ENCODE results near the gene NAALADL2. TPM values are rescaled to one million over a fixed set of nuclear protein-coding genes. Genes with fewer than 3 reads are reported as not detected.
"Not testable (repeated sequence)": the region's sequence is repeated elsewhere in the genome, so short reads cannot be mapped to it uniquely, and the experiment has no call there.

Gene NAALADL2
- total RNA-seq, 3 donors from 2014 or later = 18.4 to 43.9 (median 20.8) TPM

DNA sequence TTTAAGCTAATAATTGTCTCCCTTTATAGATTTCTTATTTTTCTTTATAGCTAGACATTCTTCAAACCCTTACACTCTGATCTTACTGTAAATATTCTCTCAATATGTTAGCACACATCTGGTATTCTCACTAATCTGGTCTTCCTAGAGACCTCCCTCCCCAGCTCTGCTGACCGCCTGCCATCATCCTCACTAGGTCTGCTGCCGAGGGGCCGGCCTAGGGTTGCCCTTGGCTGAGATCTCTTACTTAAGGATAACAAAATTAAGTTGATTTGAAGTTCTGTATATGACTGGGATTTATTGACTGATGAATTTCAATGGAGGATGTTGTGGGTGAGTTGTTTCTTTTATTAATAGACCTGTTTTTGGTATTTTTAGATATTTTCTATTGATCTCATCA is 586.6 kb downstream of the NAALADL2 start:
- TF ChIP-seq, protein P1, sequence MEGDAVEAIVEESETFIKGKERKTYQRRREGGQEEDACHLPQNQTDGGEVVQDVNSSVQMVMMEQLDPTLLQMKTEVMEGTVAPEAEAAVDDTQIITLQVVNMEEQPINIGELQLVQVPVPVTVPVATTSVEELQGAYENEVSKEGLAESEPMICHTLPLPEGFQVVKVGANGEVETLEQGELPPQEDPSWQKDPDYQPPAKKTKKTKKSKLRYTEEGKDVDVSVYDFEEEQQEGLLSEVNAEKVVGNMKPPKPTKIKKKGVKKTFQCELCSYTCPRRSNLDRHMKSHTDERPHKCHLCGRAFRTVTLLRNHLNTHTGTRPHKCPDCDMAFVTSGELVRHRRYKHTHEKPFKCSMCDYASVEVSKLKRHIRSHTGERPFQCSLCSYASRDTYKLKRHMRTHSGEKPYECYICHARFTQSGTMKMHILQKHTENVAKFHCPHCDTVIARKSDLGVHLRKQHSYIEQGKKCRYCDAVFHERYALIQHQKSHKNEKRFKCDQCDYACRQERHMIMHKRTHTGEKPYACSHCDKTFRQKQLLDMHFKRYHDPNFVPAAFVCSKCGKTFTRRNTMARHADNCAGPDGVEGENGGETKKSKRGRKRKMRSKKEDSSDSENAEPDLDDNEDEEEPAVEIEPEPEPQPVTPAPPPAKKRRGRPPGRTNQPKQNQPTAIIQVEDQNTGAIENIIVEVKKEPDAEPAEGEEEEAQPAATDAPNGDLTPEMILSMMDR (IDR thresholded peaks at IDR 0.05) = no peak
- ATAC-seq (no peak), DNase-seq (peak in 1 of 3 donors; percentile 25)
- no peaks in the 10 kb centered on the region for H3K9me3 ChIP-seq
- intact Hi-C loops (cut with DNase I, micrococcal nuclease) = no loop called here
- no peak overlapping the region for H3K4me3 ChIP-seq
- H3K4me1 ChIP-seq (ENCODE audit: low read depth) = no peaks in the 10 kb centered on the region
- H3K36me3 ChIP-seq (ENCODE audit: low read depth) = no peaks in the 10 kb centered on the region

DNA sequence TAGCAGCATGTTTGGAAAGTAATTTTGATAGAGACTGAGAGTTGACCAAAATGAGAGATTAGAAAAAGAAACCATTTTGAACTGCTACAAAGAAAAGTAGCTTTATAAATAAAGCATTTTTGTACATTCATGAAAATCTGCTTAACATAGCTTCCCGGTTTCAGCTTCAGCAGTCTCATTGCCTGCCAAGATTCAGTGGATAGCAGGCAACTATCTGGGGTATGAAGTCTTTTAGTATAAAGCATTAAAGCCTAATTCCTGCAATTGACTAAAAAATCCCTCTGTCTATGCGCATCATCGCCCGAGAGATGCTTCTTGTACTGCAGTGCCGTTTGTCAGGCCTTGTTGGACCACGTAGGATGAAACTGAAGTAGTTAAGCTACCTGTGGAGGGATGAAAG is 588.4 kb downstream of the NAALADL2 start:
- intact Hi-C loops (cut with DNase I, micrococcal nuclease) = no loop called here
- TF ChIP-seq, protein P1 (IDR thresholded peaks at IDR 0.05) = no peak
- Histone ChIP-seq H3K36me3 (ENCODE audit: low read depth) (no peaks in the 10 kb centered on the region), H3K9me3 (no peaks in the 10 kb centered on the region), H3K4me3 (no peak overlapping the region), H3K4me1 (ENCODE audit: low read depth) (no peaks in the 10 kb centered on the region)
- no peak for ATAC-seq
- DNase-seq = no peak

DNA sequence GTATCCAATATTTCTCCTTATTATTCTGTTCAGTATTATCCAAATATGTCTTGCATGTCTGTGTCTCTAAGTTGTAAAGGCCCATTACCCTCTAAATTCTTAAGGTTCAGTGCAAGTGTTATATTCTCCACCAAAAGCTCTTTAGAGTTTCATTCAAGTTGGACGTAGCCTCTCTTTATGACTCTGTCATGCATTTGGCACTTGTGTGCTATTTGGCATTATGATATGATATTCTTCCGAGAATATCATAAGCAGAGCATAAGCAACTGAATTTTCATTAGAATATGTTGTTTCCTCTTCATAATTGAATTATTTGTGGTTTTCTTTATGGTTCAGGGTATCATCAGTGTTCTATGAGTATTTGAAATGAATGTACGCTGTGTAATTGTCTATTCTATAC is 594.2 kb downstream of the NAALADL2 start:
- TF ChIP-seq, protein P1 (IDR thresholded peaks at IDR 0.05) = no peak
- no peaks in the 10 kb centered on the region for H3K36me3 ChIP-seq (ENCODE audit: low read depth)
- no peaks in the 10 kb centered on the region for H3K9me3 ChIP-seq
- no peaks in the 10 kb centered on the region for H3K4me1 ChIP-seq (ENCODE audit: low read depth)
- DNase-seq (no peak), ATAC-seq (no peak)
- H3K4me3 ChIP-seq = no peak overlapping the region
- intact Hi-C loops (cut with DNase I, micrococcal nuclease) = no loop called here

DNA sequence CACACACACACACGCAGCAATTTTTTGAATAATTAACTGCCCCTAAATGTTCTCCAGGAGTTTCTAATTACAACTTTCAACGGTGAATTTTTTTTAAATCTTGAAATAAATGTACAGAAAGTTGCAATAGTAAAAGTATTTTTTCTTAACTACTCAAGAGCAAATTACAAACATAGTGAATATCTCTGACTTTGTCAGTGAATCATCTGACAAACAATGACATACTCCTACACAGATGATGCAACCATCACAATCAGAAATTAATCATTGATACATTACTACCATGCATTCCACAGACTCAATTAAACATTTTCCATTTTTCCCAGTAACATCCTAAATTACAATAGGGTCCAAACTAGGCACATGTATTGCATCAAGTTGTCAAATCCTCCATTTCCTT is 597.3 kb downstream of the NAALADL2 start:
- ATAC-seq (no peak), DNase-seq (no peak)
- Histone ChIP-seq H3K9me3 (peaks cover 10% of the 10 kb centered on the region), H3K4me1 (ENCODE audit: low read depth) (no peaks in the 10 kb centered on the region), H3K4me3 (no peak overlapping the region), H3K36me3 (ENCODE audit: low read depth) (no peaks in the 10 kb centered on the region)
- TF ChIP-seq, protein P1 (IDR thresholded peaks at IDR 0.05) = no peak
- intact Hi-C loops (cut with DNase I, micrococcal nuclease) = no loop called here

DNA sequence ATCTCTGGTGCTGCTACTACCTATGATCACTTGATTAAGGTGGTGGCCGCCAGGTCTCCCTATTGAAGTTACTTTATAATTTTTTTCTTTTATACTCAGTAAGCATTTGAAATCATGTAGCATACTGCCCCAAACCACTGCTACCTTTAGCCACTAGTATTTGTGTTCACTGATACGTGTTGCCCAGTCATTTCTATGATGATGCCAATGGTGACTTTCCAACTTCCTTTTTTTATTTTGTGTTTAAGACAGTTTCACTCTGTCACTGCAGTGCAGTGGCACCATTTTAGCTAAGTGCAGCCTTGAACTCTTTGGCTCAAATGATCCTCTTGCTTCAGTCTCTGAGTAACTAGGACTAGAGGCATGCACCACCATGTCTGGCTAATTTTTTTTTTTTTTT is 598.2 kb downstream of the NAALADL2 start:
- no peaks in the 10 kb centered on the region for H3K4me1 ChIP-seq (ENCODE audit: low read depth)
- H3K36me3 ChIP-seq (ENCODE audit: low read depth) = no peaks in the 10 kb centered on the region
- ATAC-seq (no peak), DNase-seq (no peak)
- intact Hi-C loops (cut with DNase I, micrococcal nuclease) = no loop called here
- TF ChIP-seq, protein P1 (IDR thresholded peaks at IDR 0.05) = no peak
- no peak overlapping the region for H3K4me3 ChIP-seq
- peaks cover 10% of the 10 kb centered on the region for H3K9me3 ChIP-seq

DNA sequence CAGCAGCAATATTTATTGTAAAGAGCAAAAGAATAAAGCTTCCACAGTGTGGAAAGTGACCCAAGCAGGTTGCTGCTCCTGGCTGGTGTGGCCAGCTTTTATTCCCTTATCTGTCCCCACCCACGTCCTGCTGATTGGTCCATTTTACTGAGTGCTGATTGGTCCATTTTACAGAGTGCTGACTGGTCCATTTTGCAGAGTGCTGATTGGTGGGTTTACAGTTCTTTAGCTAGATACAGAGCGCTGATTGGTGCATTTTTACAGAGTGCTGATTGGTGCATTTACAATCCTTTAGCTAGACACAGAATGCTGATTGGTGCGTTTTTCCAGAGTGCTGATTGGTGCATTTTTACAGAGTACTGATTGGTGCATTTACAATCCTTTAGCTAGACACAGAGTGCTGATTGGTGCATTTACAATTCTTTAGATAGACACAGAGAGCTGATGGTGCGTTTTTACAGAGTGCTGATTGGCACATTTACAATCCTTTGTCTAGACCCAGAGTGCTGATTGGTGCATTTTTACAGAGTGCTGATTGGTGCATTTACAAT is 601.8 kb downstream of the NAALADL2 start:
- DNase-seq; H3K4me1 ChIP-seq (ENCODE audit: low read depth); H3K4me3 ChIP-seq; intact Hi-C loops (cut with DNase I, micrococcal nuclease); H3K9me3 ChIP-seq; ATAC-seq; H3K36me3 ChIP-seq (ENCODE audit: low read depth): not testable (repeated sequence)

Measured in mucosa of descending colon (tissue), 3 donors.